Loucy (cell line): ENCODE data around the gene TTC14.

Source experiments
- CTCF ChIP-seq: fragments of 200-600 bp; sonication (generic); conservative IDR thresholded peaks from 2 replicates; pipeline ENCODE4 v1.5.1; 2014; ENCODE audit warnings: mild to moderate bottlenecking, antibody characterized with exemption, low read length
- EZH2phosphoT487 ChIP-seq: fragments of 200-600 bp; IDR thresholded peaks from 2 replicates; pipeline ENCODE4 v1.6.1; 2018; ENCODE audit warnings: antibody characterized with exemption, mild to moderate bottlenecking, moderate library complexity, borderline replicate concordance

GRCh38 chr3:180633722-180634121 lies 31.8 kb downstream of the TTC14 start:
- TF ChIP-seq EZH2phosphoT487 (no peak), CTCF (no peak; the same call in 1 of the 2 replicates)
